GM12878 (cell line): ENCODE results near the gene CA10.

Experiments used
- POLR2A ChIP-seq: IDR thresholded peaks from 2 replicates; pipeline ENCODE4 v1.6.1; 2011; ENCODE audit warnings: low read depth, mild to moderate bottlenecking, low read length
- POLR2AphosphoS5 ChIP-seq: IDR thresholded peaks from 2 replicates; pipeline ENCODE4 v1.6.1; 2011; ENCODE audit warnings: mild to moderate bottlenecking, low read length, inconsistent platforms
- SIN3A ChIP-seq: IDR thresholded peaks from 2 replicates; pipeline ENCODE4 v1.6.1; 2012; ENCODE audit warnings: low read depth, low read length, improper control_type of control experiment
- TF ChIP-seq, protein P1 (sequence below), 3 experiments: IDR thresholded peaks in 2 of 3; conservative IDR thresholded peaks in 1 of 3; 2 replicates each; pipeline ENCODE4 v1.5.1; 2011; ENCODE audit warnings: low read depth in 3 of 3, low read length in 3 of 3, mild to moderate bottlenecking in 3 of 3, control low read depth in 2 of 3, moderate library complexity in 2 of 3, inconsistent platforms in 1 of 3, mixed read lengths in 1 of 3; ENCODE audit not compliant: control insufficient read depth in 2 of 3, insufficient read depth in 1 of 3; ENCODE audit errors: extremely low read depth in 1 of 3

DNA sequence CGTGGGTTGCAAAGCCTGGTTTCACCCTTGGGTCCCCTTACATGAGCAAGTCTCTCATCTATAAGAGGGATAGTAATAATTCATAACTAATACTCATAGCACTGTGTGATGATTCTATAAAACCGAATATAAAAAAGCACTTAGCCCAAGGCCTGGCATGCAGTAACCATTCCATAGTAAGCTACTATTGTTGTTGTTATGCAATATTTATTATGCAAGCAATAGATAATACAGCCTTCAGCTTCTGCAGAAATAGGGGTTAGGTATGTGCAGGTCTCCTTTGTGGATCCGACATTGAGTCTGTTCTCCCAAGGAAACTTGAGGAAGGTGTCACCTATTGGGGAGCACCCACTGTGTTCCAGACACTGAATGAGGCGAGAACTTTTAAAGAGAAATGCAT, 497.1 kb downstream of the CA10 start:
- TF ChIP-seq, protein P1, sequence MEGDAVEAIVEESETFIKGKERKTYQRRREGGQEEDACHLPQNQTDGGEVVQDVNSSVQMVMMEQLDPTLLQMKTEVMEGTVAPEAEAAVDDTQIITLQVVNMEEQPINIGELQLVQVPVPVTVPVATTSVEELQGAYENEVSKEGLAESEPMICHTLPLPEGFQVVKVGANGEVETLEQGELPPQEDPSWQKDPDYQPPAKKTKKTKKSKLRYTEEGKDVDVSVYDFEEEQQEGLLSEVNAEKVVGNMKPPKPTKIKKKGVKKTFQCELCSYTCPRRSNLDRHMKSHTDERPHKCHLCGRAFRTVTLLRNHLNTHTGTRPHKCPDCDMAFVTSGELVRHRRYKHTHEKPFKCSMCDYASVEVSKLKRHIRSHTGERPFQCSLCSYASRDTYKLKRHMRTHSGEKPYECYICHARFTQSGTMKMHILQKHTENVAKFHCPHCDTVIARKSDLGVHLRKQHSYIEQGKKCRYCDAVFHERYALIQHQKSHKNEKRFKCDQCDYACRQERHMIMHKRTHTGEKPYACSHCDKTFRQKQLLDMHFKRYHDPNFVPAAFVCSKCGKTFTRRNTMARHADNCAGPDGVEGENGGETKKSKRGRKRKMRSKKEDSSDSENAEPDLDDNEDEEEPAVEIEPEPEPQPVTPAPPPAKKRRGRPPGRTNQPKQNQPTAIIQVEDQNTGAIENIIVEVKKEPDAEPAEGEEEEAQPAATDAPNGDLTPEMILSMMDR (IDR thresholded peaks at IDR 0.05 in 2 of 3, conservative IDR thresholded peaks at IDR 0.05 in 1 of 3; ENCODE audit: control insufficient read depth in 2 of 3, extremely low read depth in 1 of 3, insufficient read depth in 1 of 3, low read depth in 3 of 3, low read length in 3 of 3) = no peak
- TF ChIP-seq POLR2AphosphoS5 (no peak), POLR2A (no peak), SIN3A (no peak)
